Neutrophil (primary cell): ENCODE results near the gene SETD1A.

ENCODE experiments used
- H3K27ac ChIP-seq: fragments of 200-600 bp; sonication (generic); 2 replicates; pipeline ENCODE4 v1.5.1; 2016; ENCODE audit warnings: mild to moderate bottlenecking, moderate library complexity
- H3K27me3 ChIP-seq: fragments of 200-600 bp; sonication (generic); 2 replicates; pipeline ENCODE4 v1.6.0; 2016; ENCODE audit warnings: mild to moderate bottlenecking
- H3K36me3 ChIP-seq: fragments of 200-600 bp; sonication (generic); 2 replicates; pipeline ENCODE4 v1.5.1; 2017
- H3K4me1 ChIP-seq, 2 experiments: fragments of 200-600 bp in 1 of 2; sonication (generic) in 1 of 2; 1 replicate in 1 of 2; 2 replicates in 1 of 2; pipeline versions ENCODE4 v1.5.1 to v1.6.1; 2013 to 2016; ENCODE audit warnings: low read depth in 1 of 2, low read length in 1 of 2, mild to moderate bottlenecking in 1 of 2, moderate library complexity in 1 of 2; ENCODE audit not compliant: control insufficient read depth in 1 of 2, insufficient read depth in 1 of 2
- H3K4me3 ChIP-seq, 2 experiments: fragments of 200-600 bp in 1 of 2; sonication (generic) in 1 of 2; 1 replicate in 1 of 2; 2 replicates in 1 of 2; pipeline ENCODE4 v1.5.1; 2013 to 2016; ENCODE audit warnings: low read depth in 1 of 2, low read length in 1 of 2, mild to moderate bottlenecking in 1 of 2, moderate library complexity in 1 of 2
- H3K9me3 ChIP-seq: fragments of 200-600 bp; sonication (generic); 2 replicates; pipeline ENCODE4 v1.5.1; 2016
- TF ChIP-seq, protein P1 (sequence below): fragments of 200-600 bp; sonication (generic); IDR thresholded peaks from 2 replicates; pipeline ENCODE4 v1.5.1; 2016; ENCODE audit warnings: antibody characterized with exemption

Gene SETD1A

GRCh38 chr16:31031276-31031675 lies 73.7 kb downstream of the SETD1A start:
- peak overlapping the region; percentile 92 for H3K27ac ChIP-seq
- H3K27me3 ChIP-seq = no peaks in the 10 kb centered on the region
- TF ChIP-seq, protein P1, sequence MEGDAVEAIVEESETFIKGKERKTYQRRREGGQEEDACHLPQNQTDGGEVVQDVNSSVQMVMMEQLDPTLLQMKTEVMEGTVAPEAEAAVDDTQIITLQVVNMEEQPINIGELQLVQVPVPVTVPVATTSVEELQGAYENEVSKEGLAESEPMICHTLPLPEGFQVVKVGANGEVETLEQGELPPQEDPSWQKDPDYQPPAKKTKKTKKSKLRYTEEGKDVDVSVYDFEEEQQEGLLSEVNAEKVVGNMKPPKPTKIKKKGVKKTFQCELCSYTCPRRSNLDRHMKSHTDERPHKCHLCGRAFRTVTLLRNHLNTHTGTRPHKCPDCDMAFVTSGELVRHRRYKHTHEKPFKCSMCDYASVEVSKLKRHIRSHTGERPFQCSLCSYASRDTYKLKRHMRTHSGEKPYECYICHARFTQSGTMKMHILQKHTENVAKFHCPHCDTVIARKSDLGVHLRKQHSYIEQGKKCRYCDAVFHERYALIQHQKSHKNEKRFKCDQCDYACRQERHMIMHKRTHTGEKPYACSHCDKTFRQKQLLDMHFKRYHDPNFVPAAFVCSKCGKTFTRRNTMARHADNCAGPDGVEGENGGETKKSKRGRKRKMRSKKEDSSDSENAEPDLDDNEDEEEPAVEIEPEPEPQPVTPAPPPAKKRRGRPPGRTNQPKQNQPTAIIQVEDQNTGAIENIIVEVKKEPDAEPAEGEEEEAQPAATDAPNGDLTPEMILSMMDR = no peak
- H3K4me3 ChIP-seq = no peak overlapping the region
- H3K36me3 ChIP-seq = peaks cover 7% of the 10 kb centered on the region
- H3K9me3 ChIP-seq = no peaks in the 10 kb centered on the region
- H3K4me1 ChIP-seq = peaks cover 16 to 26% of the 10 kb centered on the region in 2 experiments

DNA sequence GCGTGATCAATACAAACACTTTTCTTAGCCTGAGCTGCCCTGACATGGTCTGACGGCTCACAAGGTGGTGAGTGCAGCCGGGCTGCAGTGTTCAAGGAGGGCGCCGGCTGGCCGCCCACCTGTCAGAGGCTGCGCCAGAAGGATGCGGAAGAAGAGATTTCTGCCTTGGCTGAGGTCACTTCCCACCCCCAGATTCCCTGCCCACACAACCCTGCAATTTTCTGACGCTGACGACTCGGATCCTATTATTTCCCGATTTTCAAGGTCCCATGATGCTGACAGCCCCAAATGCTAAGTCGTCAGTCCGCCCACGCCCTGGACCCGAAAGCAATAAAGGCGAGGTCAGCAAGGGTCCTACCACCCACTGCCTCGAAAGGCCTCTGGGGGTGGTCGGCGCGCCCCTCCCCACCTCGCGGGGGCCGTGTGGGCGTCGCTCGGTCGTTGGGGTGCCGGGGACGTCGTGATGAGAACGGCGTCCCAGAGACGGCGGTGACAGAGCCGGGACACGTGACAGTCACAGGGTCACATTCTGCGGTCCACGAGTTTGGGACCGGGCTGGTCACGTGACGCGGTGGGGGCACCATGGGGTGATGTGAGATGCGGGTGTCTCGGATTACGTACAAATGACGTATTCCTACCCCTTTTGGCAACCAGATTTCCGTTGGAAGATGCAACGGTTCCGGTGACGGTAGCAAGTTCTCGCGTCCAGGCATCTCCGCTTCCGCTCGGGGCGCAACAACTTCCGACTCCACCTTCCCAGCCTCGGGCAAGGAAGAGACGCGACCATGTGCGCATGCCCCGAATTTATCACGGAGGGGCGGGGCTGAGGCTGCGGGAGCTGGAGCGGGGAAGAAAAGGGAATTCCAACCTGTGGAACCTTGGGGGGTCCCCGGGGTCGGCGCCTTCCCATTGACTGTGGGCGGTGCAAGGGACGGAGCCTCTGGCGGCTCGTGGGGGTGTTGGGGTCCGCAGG lies 75.5 kb downstream of the SETD1A start, which contains the start of gene STX4:
Gene STX4 (plus strand): TSS at position 823 of the 973 bp plus-strand sequence. CDS start 248 bp downstream, outside the sequence.
- TF ChIP-seq, protein P1 = peak; percentile 6
- H3K9me3 ChIP-seq = no peaks in the 10 kb centered on the region
- no peaks in the 10 kb centered on the region for H3K27me3 ChIP-seq
- H3K27ac ChIP-seq = peak within 1 kb of the TSS; percentile 92
- peaks cover 14% of the 10 kb centered on the region for H3K36me3 ChIP-seq
- peak within 1 kb of the TSS; percentile 74 to 99 for H3K4me3 ChIP-seq
- peaks cover 20 to 33% of the 10 kb centered on the region in 2 experiments for H3K4me1 ChIP-seq

DNA sequence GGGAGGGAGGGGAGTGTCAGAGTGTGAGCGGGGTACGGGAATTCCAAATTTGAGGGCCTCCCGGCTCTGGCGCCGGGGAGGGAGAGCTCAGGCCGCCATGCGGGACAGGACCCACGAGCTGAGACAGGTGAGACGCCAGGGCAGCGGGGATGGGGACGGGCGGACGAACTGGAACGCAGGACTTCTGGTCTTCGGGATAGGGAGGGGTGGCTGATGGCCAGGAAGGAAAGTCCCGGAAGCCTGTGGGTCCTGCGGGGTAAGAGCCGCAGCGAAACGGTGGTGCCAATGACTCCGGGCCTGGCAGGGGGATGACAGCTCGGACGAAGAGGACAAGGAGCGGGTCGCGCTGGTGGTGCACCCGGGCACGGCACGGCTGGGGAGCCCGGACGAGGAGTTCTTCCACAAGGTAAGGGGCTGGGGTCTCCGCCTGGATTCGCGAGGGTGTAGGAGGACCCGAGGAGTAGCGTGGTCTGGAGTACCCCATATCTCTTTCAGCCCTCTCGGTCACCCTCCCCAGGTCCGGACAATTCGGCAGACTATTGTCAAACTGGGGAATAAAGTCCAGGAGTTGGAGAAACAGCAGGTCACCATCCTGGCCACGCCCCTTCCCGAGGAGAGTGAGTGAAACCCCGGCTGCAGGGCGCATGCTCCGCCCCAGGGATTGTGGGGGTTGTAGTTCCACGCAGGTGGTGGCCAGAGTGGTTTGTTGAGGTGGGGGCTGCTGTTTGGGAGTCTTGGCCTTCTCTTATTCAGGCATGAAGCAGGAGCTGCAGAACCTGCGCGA lies 76.3 kb downstream of the SETD1A start:
- Histone ChIP-seq H3K4me1 (peaks cover 20 to 33% of the 10 kb centered on the region in 2 experiments), H3K9me3 (no peaks in the 10 kb centered on the region), H3K27me3 (no peaks in the 10 kb centered on the region), H3K27ac (peak overlapping the region; percentile 92), H3K36me3 (peaks cover 23% of the 10 kb centered on the region), H3K4me3 (peak overlapping the region; percentile 74 to 99)
- TF ChIP-seq, protein P1 = no peak
